ENCODE measurements around the gene PVRIG.
"Not testable (repeated sequence)": the region's sequence is repeated elsewhere in the genome, so short reads cannot be mapped to it uniquely, and the experiment has no call there.

Gene PVRIG

DNA sequence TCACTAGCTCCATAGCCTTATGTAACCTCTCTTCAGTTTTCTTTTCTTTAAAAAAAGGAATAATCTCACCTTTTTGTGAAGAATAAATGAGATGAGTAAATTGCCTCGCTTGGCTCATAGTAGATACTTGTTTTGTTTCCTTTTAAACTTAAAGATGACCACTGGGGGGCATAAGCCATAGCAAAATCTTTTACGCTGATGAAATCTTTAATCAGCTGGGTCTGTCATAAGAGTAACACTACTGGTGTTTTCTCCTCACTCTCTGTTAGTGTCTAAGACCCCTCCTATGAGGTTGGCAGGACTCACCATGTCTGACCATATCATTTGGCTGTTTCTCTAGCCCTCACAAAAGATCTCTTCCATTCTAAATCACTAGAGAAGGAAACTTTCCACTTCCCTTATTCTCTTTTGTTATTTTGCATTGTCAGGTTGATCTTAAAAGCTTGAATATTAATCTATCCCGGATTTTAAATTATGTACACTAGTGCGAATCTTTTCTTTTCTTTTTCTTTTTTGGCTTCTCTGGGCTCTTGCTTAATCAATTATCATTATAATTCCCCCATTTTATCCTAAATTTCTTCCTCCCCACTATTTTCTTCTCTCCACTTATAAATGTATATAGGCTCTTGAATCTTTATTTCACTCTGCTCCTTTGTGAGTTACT lies 29.6 kb upstream of the PVRIG start:
- no CpG with 5 or more reads among the region's 4 CpGs for WGBS, 2 donors (ENCODE audit: extremely low coverage in 2 of 2, insufficient read length in 2 of 2, insufficient replicate concordance in 1 of 2)

GRCh38 chr7:100191775-100192174 lies 28.0 kb upstream of the PVRIG start:
- Histone ChIP-seq H3K27ac (replicated peaks; ENCODE audit: low read length) (no peak overlapping the region), H3K18ac (ENCODE audit: low read length) (no peak overlapping the region), H3K4me3 (ENCODE audit: low read length in 2 of 2) (no peak overlapping the region), H3K9ac (ENCODE audit: low read depth, low read length, poor library complexity) (no peak overlapping the region), H3K14ac (ENCODE audit: low read length) (no peak overlapping the region), H4K91ac (ENCODE audit: low read depth, low read length, poor library complexity) (no peak overlapping the region), H2BK120ac (ENCODE audit: low read depth, low read length) (no peak overlapping the region), H3K27me3 (ENCODE audit: control insufficient read depth in 3 of 3, insufficient read depth in 3 of 3, low read depth in 1 of 3, low read length in 3 of 3) (no peaks in the 10 kb centered on the region), H3K36me3 (replicated peaks in 1 of 2; ENCODE audit: control insufficient read depth in 2 of 2, insufficient read depth in 2 of 2, low read length in 2 of 2) (no peaks in the 10 kb centered on the region), H3K9me3 (replicated peaks in 1 of 2; ENCODE audit: control insufficient read depth in 2 of 2, insufficient read depth in 1 of 2, low read depth in 1 of 2, low read length in 2 of 2) (no peaks in the 10 kb centered on the region), H4K8ac (ENCODE audit: low read depth, low read length) (no peak overlapping the region), H2BK5ac (ENCODE audit: low read length) (no peak overlapping the region), H2BK12ac (ENCODE audit: low read length) (no peak overlapping the region), H2AFZ (ENCODE audit: low read length) (no peak overlapping the region), H2BK15ac (ENCODE audit: low read length) (no peak overlapping the region), H2AK5ac (ENCODE audit: low read depth, low read length) (no peak overlapping the region), H3K79me1 (ENCODE audit: low read depth, low read length) (no peaks in the 10 kb centered on the region), H3K4ac (ENCODE audit: low read length) (no peak overlapping the region), H3K4me1 (ENCODE audit: control insufficient read depth in 2 of 2, insufficient read depth in 1 of 2, low read depth in 1 of 2, low read length in 2 of 2) (no peaks in the 10 kb centered on the region), H3K23ac (ENCODE audit: low read depth, low read length, poor library complexity) (no peak overlapping the region), H3K4me2 (ENCODE audit: insufficient read depth, low read length, poor library complexity, severe bottlenecking) (no peak overlapping the region)
- DNase-seq (ENCODE audit: low spot score) = no peak
- no CpG with 5 or more reads among the region's 2 CpGs for WGBS, 2 donors (ENCODE audit: extremely low coverage in 2 of 2, insufficient read length in 2 of 2, insufficient replicate concordance in 1 of 2)

More for the DNA sequence above, 29.6 kb upstream of the PVRIG start:
- Histone ChIP-seq H2AFZ (ENCODE audit: low read length) (no peak overlapping the region), H4K8ac (ENCODE audit: low read depth, low read length) (no peak overlapping the region), H3K36me3 (replicated peaks in 1 of 2; ENCODE audit: control insufficient read depth in 2 of 2, insufficient read depth in 2 of 2, low read length in 2 of 2) (no peaks in the 10 kb centered on the region), H2BK12ac (ENCODE audit: low read length) (no peak overlapping the region), H3K4me2 (ENCODE audit: insufficient read depth, low read length, poor library complexity, severe bottlenecking) (no peak overlapping the region), H3K18ac (ENCODE audit: low read length) (no peak overlapping the region), H3K23ac (ENCODE audit: low read depth, low read length, poor library complexity) (no peak overlapping the region), H3K9me3 (replicated peaks in 1 of 2; ENCODE audit: control insufficient read depth in 2 of 2, insufficient read depth in 1 of 2, low read depth in 1 of 2, low read length in 2 of 2) (no peaks in the 10 kb centered on the region), H3K79me1 (ENCODE audit: low read depth, low read length) (no peaks in the 10 kb centered on the region), H2BK120ac (ENCODE audit: low read depth, low read length) (no peak overlapping the region), H3K4ac (ENCODE audit: low read length) (no peak overlapping the region), H2BK15ac (ENCODE audit: low read length) (no peak overlapping the region), H4K91ac (ENCODE audit: low read depth, low read length, poor library complexity) (no peak overlapping the region), H3K27ac (replicated peaks; ENCODE audit: low read length) (no peak overlapping the region), H2AK5ac (ENCODE audit: low read depth, low read length) (no peak overlapping the region), H3K14ac (ENCODE audit: low read length) (no peak overlapping the region), H3K9ac (ENCODE audit: low read depth, low read length, poor library complexity) (no peak overlapping the region), H3K4me3 (ENCODE audit: low read length in 2 of 2) (no peak overlapping the region), H3K4me1 (ENCODE audit: control insufficient read depth in 2 of 2, insufficient read depth in 1 of 2, low read depth in 1 of 2, low read length in 2 of 2) (no peaks in the 10 kb centered on the region), H2BK5ac (ENCODE audit: low read length) (no peak overlapping the region), H3K27me3 (ENCODE audit: control insufficient read depth in 3 of 3, insufficient read depth in 3 of 3, low read depth in 1 of 3, low read length in 3 of 3) (no peaks in the 10 kb centered on the region)
- DNase-seq (ENCODE audit: low spot score) = no peak

GRCh38 chr7:100192281-100192862 lies 27.4 kb upstream of the PVRIG start:
- H3K4ac ChIP-seq (ENCODE audit: low read length); H2BK15ac ChIP-seq (ENCODE audit: low read length); H3K36me3 ChIP-seq (replicated peaks in 1 of 2; ENCODE audit: control insufficient read depth in 2 of 2, insufficient read depth in 2 of 2, low read length in 2 of 2); H2BK12ac ChIP-seq (ENCODE audit: low read length); H2AFZ ChIP-seq (ENCODE audit: low read length); H3K9ac ChIP-seq (ENCODE audit: low read depth, low read length, poor library complexity); H4K8ac ChIP-seq (ENCODE audit: low read depth, low read length); H4K91ac ChIP-seq (ENCODE audit: low read depth, low read length, poor library complexity); H2BK5ac ChIP-seq (ENCODE audit: low read length); H3K4me3 ChIP-seq (ENCODE audit: low read length in 2 of 2); DNase-seq (ENCODE audit: low spot score); H3K18ac ChIP-seq (ENCODE audit: low read length); H3K27me3 ChIP-seq (ENCODE audit: control insufficient read depth in 3 of 3, insufficient read depth in 3 of 3, low read depth in 1 of 3, low read length in 3 of 3); H2AK5ac ChIP-seq (ENCODE audit: low read depth, low read length); H2BK120ac ChIP-seq (ENCODE audit: low read depth, low read length); H3K4me1 ChIP-seq (ENCODE audit: control insufficient read depth in 2 of 2, insufficient read depth in 1 of 2, low read depth in 1 of 2, low read length in 2 of 2); H3K9me3 ChIP-seq (replicated peaks in 1 of 2; ENCODE audit: control insufficient read depth in 2 of 2, insufficient read depth in 1 of 2, low read depth in 1 of 2, low read length in 2 of 2); H3K14ac ChIP-seq (ENCODE audit: low read length); H3K4me2 ChIP-seq (ENCODE audit: insufficient read depth, low read length, poor library complexity, severe bottlenecking); H3K27ac ChIP-seq (replicated peaks; ENCODE audit: low read length); H3K23ac ChIP-seq (ENCODE audit: low read depth, low read length, poor library complexity); H3K79me1 ChIP-seq (ENCODE audit: low read depth, low read length): not testable (repeated sequence)
- WGBS, 2 donors (ENCODE audit: extremely low coverage in 2 of 2, insufficient read length in 2 of 2, insufficient replicate concordance in 1 of 2) = no CpG with 5 or more reads among the region's 6 CpGs

DNA sequence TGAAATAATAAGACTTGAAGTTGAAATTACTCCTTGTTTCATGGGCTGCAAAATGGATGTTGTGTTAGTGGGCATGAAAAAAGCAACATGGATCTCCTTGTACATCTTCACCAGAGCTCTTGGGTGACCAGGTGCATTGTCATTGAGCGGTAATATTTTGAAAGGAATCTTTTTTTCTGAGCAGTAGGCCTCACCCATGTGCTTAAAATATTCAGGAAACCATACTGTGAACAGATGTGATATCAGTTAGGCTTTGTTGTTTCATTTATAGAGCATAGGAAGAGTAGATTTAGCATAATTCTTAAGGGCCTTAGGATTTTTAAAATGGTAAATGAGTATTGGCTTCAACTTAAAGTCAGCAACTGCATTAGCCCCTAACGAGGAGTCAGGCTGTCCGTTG lies 26.8 kb upstream of the PVRIG start:
- H3K14ac ChIP-seq (ENCODE audit: low read length) = no peak overlapping the region
- WGBS, 2 donors (ENCODE audit: extremely low coverage in 2 of 2, insufficient read length in 2 of 2, insufficient replicate concordance in 1 of 2) = no CpG with 5 or more reads among the region's 3 CpGs
- no peaks in the 10 kb centered on the region for H3K4me1 ChIP-seq (ENCODE audit: control insufficient read depth in 2 of 2, insufficient read depth in 1 of 2, low read depth in 1 of 2, low read length in 2 of 2)
- H3K18ac ChIP-seq (ENCODE audit: low read length) = no peak overlapping the region
- no peaks in the 10 kb centered on the region for H3K27me3 ChIP-seq (ENCODE audit: control insufficient read depth in 3 of 3, insufficient read depth in 3 of 3, low read depth in 1 of 3, low read length in 3 of 3)
- no peaks in the 10 kb centered on the region for H3K79me1 ChIP-seq (ENCODE audit: low read depth, low read length)
- no peak overlapping the region for H3K9ac ChIP-seq (ENCODE audit: low read depth, low read length, poor library complexity)
- H3K4me3 ChIP-seq (ENCODE audit: low read length in 2 of 2) = no peak overlapping the region
- no peak overlapping the region for H2BK12ac ChIP-seq (ENCODE audit: low read length)
- H3K36me3 ChIP-seq (replicated peaks in 1 of 2; ENCODE audit: control insufficient read depth in 2 of 2, insufficient read depth in 2 of 2, low read length in 2 of 2) = no peaks in the 10 kb centered on the region
- H2BK15ac ChIP-seq (ENCODE audit: low read length) = no peak overlapping the region
- H2BK5ac ChIP-seq (ENCODE audit: low read length) = no peak overlapping the region
- H3K23ac ChIP-seq (ENCODE audit: low read depth, low read length, poor library complexity) = no peak overlapping the region
- DNase-seq (ENCODE audit: low spot score) = no peak
- no peak overlapping the region for H3K27ac ChIP-seq (replicated peaks; ENCODE audit: low read length)
- no peak overlapping the region for H2AFZ ChIP-seq (ENCODE audit: low read length)
- H2AK5ac ChIP-seq (ENCODE audit: low read depth, low read length) = no peak overlapping the region
- no peak overlapping the region for H2BK120ac ChIP-seq (ENCODE audit: low read depth, low read length)
- H3K4me2 ChIP-seq (ENCODE audit: insufficient read depth, low read length, poor library complexity, severe bottlenecking) = no peak overlapping the region
- H4K91ac ChIP-seq (ENCODE audit: low read depth, low read length, poor library complexity) = no peak overlapping the region
- no peak overlapping the region for H4K8ac ChIP-seq (ENCODE audit: low read depth, low read length)
- no peak overlapping the region for H3K4ac ChIP-seq (ENCODE audit: low read length)
- H3K9me3 ChIP-seq (replicated peaks in 1 of 2; ENCODE audit: control insufficient read depth in 2 of 2, insufficient read depth in 1 of 2, low read depth in 1 of 2, low read length in 2 of 2) = no peaks in the 10 kb centered on the region
